NCI-H774 (cell line): Measurements from ENCODE around the gene ANKRD30B.
"Not testable (repeated sequence)": the region's sequence is repeated elsewhere in the genome, so short reads cannot be mapped to it uniquely, and the experiment has no call there.

ENCODE experiments used
- DNase-seq: peaks from one replicate; lab custom pipeline; 2025; lab: John Stamatoyannopoulos, UW

Gene ANKRD30B

DNA sequence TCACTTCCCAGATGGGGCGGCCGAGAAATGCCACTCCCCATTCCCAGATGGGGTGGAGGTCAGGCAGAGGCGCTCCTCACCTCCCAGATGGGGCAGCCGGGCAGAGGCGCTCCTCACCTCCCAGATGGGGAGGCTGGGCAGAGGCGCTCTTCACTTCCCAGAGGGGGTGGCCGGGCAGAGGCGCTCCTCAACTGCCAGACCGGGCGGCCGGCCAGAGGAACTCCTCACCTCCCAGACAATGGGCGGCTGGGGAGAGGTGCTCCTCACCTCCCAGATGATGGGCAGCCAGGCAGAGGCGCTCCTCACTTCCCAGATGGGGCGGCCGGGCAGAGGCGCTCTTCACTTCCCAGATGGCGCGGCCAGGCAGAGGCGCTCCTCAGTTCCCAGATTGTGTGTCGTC, 108.3 kb downstream of the ANKRD30B start:
- DNase-seq = not testable (repeated sequence)

DNA sequence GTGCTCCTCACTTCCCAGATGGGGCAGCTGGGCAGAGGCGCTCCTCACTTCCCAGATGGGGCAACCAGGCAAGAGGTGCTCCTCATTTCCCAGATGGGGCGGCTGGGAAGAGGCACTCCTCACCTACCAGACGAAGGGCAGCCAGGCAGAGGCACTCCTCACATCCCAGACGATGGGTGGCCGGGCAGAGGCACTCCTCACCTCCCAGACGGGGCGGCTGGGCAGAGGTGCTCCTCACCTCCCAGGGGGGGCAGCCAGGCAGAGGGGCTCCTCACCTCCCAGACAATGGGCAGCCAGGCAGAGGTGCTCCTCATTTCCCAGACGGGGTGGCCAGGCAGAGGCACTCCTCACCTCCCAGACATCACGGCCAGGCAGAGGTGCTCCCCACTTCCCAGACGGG, 110.5 kb downstream of the ANKRD30B start:
- not testable (repeated sequence) for DNase-seq

DNA sequence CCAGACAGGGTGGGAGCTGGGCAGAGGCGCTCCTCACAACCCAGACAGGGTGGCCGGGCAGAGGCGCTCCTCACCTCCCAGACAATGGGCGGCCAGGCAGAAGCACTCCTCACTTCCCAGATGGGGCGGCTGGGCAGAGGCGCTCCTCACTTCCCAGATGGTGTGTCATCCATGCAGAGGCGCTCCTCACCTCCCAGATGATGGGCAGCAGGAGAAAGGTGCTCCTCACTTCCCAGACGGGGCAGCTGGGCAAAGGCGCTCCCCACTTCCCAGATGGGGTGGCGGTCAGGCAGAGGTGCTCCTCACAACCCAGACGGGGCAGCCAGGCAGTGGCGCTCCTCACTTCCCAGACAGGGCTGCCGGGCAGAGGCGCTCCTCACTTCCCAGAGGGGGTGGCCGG, 112.0 kb downstream of the ANKRD30B start:
- DNase-seq = not testable (repeated sequence)

DNA sequence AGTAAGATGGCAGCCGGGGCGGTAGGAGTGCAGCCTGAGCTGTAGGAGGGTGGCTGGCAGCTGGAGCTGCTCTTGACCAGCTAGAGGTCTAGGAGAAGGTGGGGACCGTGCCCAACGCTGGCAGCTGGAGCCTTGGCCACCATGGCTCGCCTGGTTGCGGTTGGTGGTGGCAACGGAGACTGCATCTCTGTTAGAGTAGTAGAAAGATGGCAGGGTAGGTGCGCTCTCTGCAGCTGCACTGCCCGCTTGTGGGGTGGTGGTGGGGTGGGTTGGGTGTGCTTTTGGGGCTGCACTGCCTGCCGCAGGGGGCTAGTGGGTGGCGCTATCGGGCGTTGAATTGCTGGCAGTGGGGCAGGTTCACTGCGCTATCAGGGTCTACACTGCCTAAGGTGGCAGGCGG, 118.5 kb downstream of the ANKRD30B start:
- not testable (repeated sequence) for DNase-seq

DNA sequence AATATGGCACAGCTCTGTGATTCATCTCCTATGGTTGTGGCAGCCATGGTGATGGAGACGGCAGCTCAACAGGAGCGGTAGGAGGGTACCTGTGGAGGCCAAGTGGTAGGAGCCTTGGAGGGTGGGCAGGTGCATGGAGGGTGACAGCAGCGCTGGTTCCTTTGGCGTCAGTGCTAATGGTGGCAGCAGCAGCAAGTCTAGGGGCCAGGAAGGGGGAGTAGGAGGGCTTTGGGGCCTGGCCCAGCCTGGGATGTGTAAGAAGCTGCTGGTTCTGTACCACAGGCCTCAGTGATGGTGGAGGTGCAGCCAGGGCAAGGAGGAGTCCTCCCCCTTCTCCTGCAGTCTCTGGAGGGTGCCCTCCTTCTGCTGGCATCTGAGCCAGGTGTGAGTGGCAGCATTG, 120.0 kb downstream of the ANKRD30B start:
- DNase-seq = not testable (repeated sequence)

- DNase-seq = not testable (repeated sequence)
Measured at GRCh38 chr18:14868825-14869224, 120.9 kb downstream of the ANKRD30B start.

GRCh38 chr18:14878826-14879225, 130.9 kb downstream of the ANKRD30B start:
- DNase-seq = not testable (repeated sequence)

GRCh38 chr18:14900435-14900834, 152.5 kb downstream of the ANKRD30B start:
- DNase-seq = no peak
